ENCODE measurements around the gene NREP.

NREP gene

DNA sequence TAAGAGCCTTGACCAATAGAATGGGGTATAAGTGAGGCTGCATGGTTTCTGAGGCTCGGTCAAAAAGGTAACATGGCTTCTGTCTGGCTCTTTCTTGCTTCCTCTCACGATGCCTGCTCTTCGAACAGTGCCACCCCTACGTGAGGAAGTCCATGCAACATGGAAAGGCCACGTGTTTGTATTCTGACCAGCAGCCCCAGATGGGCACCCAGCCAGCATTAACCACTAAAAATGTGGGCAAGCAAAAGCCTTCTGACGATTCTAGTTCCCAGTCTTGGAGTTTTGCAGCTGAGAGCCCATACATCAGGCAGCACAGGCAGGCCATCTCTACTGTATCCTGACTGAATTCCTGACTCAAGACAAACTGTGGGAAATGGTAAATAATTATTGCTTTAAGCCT is 24.2 kb upstream of the NREP start:
- H3K4me3 ChIP-seq (replicated peaks in 1 of 2; ENCODE audit: low read depth in 2 of 2, low read length in 2 of 2): no peak overlapping the region
- peak; percentile 65 to 71 for DNase-seq (ENCODE audit: low read depth in 2 of 2)
- no peak for TF ChIP-seq CTCF (IDR thresholded peaks at IDR 0.05; ENCODE audit: low read depth, low read length)

GRCh38 chr5:111779922-111780292 is 22.9 kb upstream of the NREP start:
- H3K4me3 ChIP-seq (replicated peaks in 1 of 2; ENCODE audit: low read depth in 2 of 2, low read length in 2 of 2): no peak overlapping the region
- peak in 1 of 2 donors; percentile 53 for DNase-seq (ENCODE audit: low read depth in 2 of 2)
- no peak for TF ChIP-seq CTCF (IDR thresholded peaks at IDR 0.05; ENCODE audit: low read depth, low read length)

- no peak for TF ChIP-seq CTCF (IDR thresholded peaks at IDR 0.05; ENCODE audit: low read depth, low read length)
- H3K4me3 ChIP-seq (replicated peaks in 1 of 2; ENCODE audit: low read depth in 2 of 2, low read length in 2 of 2): no peak overlapping the region
- no peak for DNase-seq (ENCODE audit: low read depth in 2 of 2)
These were observed 22.4 kb upstream of the NREP start for GRCh38 chr5:111779260-111779921.

DNA sequence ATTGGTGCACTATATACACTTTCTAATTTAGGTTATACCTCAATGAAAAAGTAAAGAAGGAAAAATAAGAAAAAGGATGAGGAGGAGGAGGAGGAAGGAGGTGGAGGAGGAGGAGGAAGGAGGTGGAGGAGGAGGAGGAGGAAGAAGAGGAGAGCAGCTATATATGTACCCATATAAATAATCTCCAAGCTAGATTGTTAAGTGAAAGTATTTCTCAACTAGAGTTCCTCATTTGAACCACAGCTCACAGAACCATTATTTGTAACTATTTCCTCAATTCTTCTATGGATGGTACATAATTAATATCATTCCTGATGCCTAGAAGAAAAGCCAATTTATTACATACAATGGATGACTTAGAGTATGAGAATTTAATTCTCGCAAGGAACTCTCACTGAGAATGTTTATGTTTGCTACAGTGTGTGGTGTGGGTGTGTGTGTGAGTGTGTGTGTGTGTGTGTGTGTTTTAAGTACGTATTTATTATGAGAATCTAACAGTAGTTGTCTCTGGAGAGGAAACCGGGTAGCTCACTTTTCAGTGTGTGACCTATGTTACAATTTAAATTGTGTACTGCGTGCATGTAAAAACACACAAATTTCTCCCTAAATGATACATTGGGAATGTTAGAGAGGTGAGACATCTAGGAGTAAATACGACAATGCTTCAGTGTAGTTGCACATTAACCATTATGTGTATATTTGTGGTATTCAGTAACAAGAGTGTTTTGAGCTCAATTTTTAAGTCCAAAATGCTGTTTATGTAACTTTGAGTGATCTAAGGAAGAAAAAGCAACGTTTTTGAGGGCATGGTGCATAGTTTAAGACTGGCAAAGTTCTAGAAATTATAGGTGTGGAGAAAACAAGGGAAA is 20.2 kb upstream of the NREP start:
- DNase-seq (ENCODE audit: low read depth in 2 of 2): no peak
- TF ChIP-seq CTCF (IDR thresholded peaks at IDR 0.05; ENCODE audit: low read depth, low read length): no peak
- no peak overlapping the region for H3K4me3 ChIP-seq (replicated peaks in 1 of 2; ENCODE audit: low read depth in 2 of 2, low read length in 2 of 2)

GRCh38 chr5:111775224-111775623 is 18.2 kb upstream of the NREP start:
- no peak for TF ChIP-seq CTCF (IDR thresholded peaks at IDR 0.05; ENCODE audit: low read depth, low read length)
- DNase-seq (ENCODE audit: low read depth in 2 of 2): peak in 1 of 2 donors; percentile 71
- no peak overlapping the region for H3K4me3 ChIP-seq (replicated peaks in 1 of 2; ENCODE audit: low read depth in 2 of 2, low read length in 2 of 2)

- no peak for TF ChIP-seq CTCF (IDR thresholded peaks at IDR 0.05; ENCODE audit: low read depth, low read length)
- peak; percentile 63 to 84 for DNase-seq (ENCODE audit: low read depth in 2 of 2)
- H3K4me3 ChIP-seq (replicated peaks in 1 of 2; ENCODE audit: low read depth in 2 of 2, low read length in 2 of 2): no peak overlapping the region
These were observed 17.5 kb upstream of the NREP start for GRCh38 chr5:111774525-111774924.
